Measurements from ENCODE around the gene KLHL13.
"Not testable (repeated sequence)": the region's sequence is repeated elsewhere in the genome, so short reads cannot be mapped to it uniquely, and the experiment has no call there.

KLHL13 gene

DNA sequence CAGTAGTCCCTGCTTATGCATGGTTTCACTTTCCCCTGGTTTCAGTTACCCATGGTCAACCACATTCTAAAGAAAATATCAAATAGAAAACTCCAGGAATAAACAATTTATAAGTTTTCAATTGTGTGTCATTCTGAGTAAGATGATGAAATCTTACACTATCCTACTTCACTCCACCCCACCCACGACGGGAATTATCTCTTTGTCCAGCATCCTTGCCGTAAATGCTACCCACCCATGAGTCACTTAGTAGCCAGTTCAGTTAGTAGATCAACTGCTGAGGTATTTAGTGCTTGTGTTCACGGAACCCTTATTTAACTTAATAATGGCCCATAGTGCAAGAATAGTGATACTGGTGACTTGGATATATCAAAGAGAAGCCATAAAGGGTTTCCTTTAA, 91.4 kb downstream of the KLHL13 start:
- in situ Hi-C loops (cut with MboI; ENCODE audit: low pct_unique_long_range_greater_than_20kb, low sequenced_read_pairs, unreplicated experiment), result no loop called here
- TF ChIP-seq, protein P1, sequence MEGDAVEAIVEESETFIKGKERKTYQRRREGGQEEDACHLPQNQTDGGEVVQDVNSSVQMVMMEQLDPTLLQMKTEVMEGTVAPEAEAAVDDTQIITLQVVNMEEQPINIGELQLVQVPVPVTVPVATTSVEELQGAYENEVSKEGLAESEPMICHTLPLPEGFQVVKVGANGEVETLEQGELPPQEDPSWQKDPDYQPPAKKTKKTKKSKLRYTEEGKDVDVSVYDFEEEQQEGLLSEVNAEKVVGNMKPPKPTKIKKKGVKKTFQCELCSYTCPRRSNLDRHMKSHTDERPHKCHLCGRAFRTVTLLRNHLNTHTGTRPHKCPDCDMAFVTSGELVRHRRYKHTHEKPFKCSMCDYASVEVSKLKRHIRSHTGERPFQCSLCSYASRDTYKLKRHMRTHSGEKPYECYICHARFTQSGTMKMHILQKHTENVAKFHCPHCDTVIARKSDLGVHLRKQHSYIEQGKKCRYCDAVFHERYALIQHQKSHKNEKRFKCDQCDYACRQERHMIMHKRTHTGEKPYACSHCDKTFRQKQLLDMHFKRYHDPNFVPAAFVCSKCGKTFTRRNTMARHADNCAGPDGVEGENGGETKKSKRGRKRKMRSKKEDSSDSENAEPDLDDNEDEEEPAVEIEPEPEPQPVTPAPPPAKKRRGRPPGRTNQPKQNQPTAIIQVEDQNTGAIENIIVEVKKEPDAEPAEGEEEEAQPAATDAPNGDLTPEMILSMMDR (IDR thresholded peaks at IDR 0.05; ENCODE audit: extremely low read depth, insufficient read depth, missing control alignments), result no peak
- DNase-seq (ENCODE audit: low spot score), result no peak

DNA sequence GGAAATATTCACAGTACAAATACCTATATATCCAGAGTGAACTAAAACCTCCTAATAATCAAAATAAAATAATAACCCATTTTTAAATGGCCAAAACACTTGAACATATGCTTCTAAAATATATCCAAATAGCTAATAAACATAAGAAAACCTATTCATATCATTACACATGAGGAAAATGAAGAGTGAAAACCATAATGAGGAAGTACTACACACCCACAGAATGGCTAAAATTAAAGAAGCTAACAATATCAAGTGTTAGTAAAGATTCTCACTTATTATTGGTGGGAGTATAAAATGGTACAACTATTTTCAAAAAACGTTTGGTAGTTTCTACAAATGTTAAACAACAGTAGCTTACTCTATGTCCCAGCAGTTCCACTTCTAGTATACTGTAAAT, 92.1 kb downstream of the KLHL13 start:
- in situ Hi-C loops (cut with MboI; ENCODE audit: low pct_unique_long_range_greater_than_20kb, low sequenced_read_pairs, unreplicated experiment), result no loop called here
- DNase-seq (ENCODE audit: low spot score), result no peak

DNA sequence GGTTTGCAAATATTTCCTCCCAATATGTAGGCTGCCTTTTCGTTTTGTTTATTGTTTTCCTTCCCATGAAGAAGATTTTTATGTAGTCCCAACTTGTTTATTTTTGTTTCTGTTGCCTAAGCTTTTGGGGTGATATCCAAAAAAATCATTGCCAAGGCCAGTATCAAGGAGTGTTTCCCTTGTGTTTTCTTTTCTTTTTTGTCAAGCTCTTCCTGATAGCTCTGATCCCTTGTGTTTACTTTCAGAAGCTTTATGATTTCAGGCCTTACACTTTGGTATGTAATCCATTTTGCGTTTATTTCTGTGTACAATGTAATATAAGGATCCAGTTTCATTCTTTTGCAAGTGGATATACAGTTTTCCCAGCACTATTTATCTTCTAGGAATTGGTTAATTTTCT, 93.9 kb downstream of the KLHL13 start:
- in situ Hi-C loops (cut with MboI; ENCODE audit: low pct_unique_long_range_greater_than_20kb, low sequenced_read_pairs, unreplicated experiment), result no loop called here
- TF ChIP-seq, protein P1 (IDR thresholded peaks at IDR 0.05; ENCODE audit: extremely low read depth, insufficient read depth, missing control alignments), result no peak
- no peak for DNase-seq (ENCODE audit: low spot score)

More for the DNA sequence above, 92.1 kb downstream of the KLHL13 start:
- TF ChIP-seq, protein P1 (IDR thresholded peaks at IDR 0.05; ENCODE audit: extremely low read depth, insufficient read depth, missing control alignments), result no peak

DNA sequence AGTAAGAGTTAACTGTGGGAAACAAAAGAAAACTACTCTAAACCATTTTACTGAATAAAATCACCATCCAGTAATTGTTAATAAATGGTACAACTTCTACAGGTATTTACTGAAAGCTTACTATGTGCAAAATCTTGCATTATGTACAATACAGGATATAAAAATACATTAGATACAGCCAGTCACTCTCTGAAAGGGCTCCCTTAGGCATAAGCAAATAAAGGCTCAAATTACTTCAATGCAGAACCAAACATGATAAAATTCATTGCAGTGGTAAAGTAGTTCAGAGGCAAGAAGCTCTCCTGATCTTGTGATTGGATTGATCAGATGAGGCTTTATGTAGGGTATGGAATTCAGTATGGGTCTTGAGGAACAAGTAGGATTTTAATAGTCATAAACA, 100.2 kb downstream of the KLHL13 start:
- TF ChIP-seq, protein P1 (IDR thresholded peaks at IDR 0.05; ENCODE audit: extremely low read depth, insufficient read depth, missing control alignments), result no peak
- DNase-seq (ENCODE audit: low spot score), result no peak
- in situ Hi-C loops (cut with MboI; ENCODE audit: low pct_unique_long_range_greater_than_20kb, low sequenced_read_pairs, unreplicated experiment), result no loop called here

DNA sequence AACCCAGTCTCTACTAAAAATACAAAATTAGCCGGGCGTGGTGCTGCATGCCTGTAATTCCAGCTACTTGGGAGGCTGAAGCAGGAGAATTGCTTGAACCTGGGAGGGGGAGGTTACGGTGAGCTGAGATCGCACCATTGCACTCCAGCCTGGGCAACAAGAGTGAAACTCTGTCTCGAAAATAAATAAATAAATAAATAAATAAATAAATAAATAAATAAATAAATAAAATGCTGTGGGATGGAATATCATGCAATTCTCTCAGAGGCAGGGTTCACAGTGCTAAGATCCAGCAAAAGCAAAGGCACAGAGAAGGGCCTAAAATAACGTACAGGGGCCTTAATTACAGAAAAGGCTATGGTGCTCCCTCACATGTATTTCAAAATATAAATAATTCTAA, 114.2 kb downstream of the KLHL13 start:
- DNase-seq (ENCODE audit: low spot score); in situ Hi-C loops (cut with MboI; ENCODE audit: low pct_unique_long_range_greater_than_20kb, low sequenced_read_pairs, unreplicated experiment): not testable (repeated sequence)

DNA sequence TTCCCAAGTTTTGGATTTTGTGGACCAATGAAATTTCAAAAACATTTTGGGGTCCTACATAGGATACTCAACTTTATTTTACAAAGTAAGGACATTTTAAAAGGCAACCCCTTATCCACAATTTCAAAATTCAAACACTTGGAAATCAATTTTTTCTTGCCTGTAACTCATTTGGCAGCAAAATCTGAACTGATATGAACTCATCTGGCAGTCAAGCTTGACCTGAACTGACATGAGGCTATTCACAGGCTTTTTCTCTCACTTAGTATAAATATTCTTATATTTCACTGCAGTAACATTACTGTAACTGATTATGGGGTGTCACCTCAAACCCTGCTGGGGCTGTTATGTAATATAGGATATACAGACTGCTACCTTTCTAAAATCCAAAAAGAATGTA, 116.1 kb downstream of the KLHL13 start:
- TF ChIP-seq, protein P1 (IDR thresholded peaks at IDR 0.05; ENCODE audit: extremely low read depth, insufficient read depth, missing control alignments), result no peak
- in situ Hi-C loops (cut with MboI; ENCODE audit: low pct_unique_long_range_greater_than_20kb, low sequenced_read_pairs, unreplicated experiment), result no loop called here

DNA sequence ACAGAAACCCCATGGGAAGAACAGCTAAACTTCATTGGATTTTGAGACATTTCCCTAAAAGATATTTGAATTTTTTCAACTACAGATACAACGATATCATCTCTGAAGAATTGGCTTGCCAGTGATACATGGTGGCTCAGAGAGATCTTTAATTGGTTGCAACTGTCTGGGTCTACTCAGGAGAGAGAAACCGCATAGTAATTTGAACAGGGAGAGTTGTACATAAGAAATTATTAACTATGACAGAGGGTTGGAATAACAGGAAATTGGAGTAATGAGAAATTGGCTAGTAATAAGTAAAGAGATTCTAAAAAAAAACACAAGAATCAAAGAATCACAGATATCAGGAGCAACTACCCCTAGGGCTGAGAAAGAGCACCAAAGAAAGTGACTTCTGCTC, 118.4 kb downstream of the KLHL13 start:
- in situ Hi-C loops (cut with MboI; ENCODE audit: low pct_unique_long_range_greater_than_20kb, low sequenced_read_pairs, unreplicated experiment), result no loop called here
- TF ChIP-seq, protein P1 (IDR thresholded peaks at IDR 0.05; ENCODE audit: extremely low read depth, insufficient read depth, missing control alignments), result no peak
- no peak for DNase-seq (ENCODE audit: low spot score)

More for the DNA sequence above, 116.1 kb downstream of the KLHL13 start:
- no peak for DNase-seq (ENCODE audit: low spot score)
